GM12874 (cell line): ENCODE measurements around the gene CELF5.

ENCODE experiments used
- TF ChIP-seq, protein P1 (sequence below): IDR thresholded peaks from 2 replicates; pipeline ENCODE4 v1.5.1; 2011; ENCODE audit warnings: low read depth, mild to moderate bottlenecking, control low read depth, low read length, moderate library complexity; ENCODE audit not compliant: insufficient read depth

Gene CELF5

DNA sequence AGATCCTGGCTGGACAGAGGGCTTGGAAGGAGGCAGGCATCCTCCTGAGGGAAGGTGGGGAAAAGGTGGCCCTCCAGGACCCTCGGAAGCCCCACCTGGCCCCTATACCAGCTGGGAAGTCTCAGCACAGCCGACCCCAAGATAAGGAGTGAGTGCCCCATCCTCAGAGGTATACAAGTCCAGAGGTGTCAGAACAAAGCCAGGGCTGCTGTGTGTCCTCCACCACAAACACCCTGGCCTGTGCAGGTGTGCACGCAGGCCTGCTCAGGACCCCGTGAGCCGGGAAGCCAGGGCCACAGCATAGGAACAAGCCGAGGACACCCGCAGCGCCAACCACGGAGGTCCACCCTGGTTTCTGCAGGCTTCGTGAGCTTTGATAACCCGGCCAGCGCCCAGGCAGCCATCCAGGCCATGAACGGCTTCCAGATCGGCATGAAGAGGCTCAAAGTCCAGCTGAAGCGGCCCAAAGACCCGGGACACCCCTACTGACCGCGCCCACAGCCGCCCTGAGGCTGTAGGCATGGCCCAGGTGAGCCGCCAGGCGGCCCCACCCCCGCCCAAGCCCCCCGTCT lies 68.6 kb downstream of the CELF5 start:
- TF ChIP-seq, protein P1, sequence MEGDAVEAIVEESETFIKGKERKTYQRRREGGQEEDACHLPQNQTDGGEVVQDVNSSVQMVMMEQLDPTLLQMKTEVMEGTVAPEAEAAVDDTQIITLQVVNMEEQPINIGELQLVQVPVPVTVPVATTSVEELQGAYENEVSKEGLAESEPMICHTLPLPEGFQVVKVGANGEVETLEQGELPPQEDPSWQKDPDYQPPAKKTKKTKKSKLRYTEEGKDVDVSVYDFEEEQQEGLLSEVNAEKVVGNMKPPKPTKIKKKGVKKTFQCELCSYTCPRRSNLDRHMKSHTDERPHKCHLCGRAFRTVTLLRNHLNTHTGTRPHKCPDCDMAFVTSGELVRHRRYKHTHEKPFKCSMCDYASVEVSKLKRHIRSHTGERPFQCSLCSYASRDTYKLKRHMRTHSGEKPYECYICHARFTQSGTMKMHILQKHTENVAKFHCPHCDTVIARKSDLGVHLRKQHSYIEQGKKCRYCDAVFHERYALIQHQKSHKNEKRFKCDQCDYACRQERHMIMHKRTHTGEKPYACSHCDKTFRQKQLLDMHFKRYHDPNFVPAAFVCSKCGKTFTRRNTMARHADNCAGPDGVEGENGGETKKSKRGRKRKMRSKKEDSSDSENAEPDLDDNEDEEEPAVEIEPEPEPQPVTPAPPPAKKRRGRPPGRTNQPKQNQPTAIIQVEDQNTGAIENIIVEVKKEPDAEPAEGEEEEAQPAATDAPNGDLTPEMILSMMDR, result no peak

DNA sequence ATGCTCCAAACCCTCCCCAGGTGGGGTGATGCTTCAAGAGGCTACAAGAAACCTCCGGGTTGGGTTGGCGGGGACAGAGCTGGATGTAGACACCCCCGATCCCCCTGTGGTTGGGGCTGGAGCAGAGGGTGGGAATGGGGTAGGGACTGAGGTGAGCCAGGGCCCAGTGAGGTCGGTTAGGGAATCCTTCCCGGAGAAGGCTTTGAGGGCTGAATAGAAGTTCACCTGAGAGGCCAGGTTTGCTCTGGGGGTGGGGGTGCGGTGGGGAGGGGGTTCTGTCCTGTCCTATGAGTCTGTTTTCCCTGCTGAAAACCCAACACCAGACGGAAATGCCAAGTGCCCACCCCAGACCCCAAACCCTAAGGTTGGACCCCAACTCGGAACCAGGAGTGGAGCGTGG lies 69.1 kb downstream of the CELF5 start:
- TF ChIP-seq, protein P1, result no peak

DNA sequence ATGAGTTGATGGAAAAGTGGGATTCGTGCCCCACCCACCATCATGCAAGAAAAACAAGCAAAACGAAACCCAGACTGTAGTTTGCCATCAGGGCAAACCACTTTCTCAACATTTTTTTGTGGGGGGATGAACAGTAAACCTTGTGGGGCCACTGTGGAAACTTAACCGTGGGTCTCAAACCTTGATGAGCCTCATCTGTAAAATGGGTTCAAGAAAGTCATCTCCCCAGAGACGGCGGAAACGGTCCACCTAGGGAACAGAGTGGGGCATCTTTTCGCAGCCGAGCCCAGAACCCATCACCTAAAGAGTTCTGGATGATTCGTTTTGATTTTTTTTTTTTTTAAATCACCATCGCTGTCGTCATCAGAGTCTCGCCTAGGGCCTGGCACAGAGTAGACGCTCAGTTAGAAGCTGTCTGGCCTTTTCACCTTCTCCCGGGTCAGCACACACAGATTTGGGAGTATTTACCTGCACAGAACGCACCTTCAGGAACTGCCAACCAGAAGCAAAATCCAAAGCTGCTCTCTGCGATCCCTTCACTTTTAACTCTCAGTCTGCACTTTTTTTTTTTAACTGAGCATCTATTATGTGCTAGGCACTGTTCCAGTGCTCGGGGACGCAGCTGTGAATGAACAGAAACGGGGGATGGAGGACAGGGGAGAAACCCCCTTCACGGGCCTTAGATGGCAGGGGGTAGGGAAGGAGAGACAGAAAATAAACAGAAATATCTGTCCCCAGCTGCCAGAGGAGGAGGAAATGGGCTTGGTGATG lies 69.8 kb downstream of the CELF5 start:
- TF ChIP-seq, protein P1, result no peak

DNA sequence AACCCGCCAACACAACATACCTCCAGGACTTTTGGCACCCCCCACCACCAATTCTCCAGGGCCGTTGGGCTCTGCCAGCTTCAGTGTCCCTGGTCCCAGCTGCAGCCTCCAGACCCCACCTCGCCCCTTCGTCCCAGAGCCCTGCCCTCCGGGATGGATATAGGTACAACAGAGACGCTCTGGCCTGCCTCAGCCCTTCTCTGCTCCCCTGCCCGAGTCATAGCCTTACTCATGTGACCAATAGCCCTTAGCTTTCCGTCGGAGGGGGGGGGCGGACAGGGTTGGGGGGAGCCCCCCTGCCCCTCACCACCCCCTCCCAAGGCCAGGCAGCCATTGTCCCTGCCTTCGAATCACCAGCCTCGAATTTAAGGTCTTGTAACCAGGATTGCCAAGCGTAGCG lies 71.1 kb downstream of the CELF5 start:
- TF ChIP-seq, protein P1, result no peak

DNA sequence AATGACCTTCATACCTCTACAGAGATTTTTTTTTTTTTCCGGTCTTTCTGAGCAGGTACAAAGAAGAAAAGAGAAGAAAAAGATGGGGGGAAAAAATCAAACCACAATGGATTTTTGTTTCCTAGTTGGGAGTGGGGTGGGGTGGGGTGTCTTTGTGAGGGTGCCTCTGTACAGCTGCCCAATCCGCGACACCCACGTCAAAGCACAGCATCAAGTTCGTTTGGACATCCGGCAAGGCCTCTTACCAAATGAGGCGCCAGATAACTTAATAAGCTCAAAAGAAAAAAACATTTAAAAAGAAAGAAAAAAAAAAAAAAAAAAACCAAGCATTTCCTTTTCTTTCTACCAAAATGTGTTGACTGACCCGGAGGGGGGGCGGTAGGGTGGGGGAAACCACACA lies 71.6 kb downstream of the CELF5 start:
- TF ChIP-seq, protein P1, result no peak

DNA sequence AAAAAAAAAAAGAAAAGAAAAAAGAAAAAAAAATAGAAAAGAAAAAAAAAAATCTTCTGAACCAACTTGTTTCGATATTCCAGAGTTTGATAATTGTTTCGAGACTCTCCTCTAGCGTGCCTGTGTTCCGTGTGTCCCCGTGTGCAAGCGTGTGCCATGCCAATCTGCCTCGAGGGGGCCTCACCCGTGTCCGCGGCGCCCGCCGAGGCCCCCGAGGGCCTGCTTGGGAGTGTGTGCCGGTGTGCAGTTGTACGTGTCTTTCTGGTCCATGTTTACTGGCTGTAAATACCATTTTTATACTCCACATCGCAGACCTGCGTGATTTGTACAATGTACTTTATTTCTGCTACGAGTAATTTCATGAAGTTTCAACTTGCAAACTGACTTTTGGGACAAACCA lies 72.0 kb downstream of the CELF5 start:
- TF ChIP-seq, protein P1, result no peak

DNA sequence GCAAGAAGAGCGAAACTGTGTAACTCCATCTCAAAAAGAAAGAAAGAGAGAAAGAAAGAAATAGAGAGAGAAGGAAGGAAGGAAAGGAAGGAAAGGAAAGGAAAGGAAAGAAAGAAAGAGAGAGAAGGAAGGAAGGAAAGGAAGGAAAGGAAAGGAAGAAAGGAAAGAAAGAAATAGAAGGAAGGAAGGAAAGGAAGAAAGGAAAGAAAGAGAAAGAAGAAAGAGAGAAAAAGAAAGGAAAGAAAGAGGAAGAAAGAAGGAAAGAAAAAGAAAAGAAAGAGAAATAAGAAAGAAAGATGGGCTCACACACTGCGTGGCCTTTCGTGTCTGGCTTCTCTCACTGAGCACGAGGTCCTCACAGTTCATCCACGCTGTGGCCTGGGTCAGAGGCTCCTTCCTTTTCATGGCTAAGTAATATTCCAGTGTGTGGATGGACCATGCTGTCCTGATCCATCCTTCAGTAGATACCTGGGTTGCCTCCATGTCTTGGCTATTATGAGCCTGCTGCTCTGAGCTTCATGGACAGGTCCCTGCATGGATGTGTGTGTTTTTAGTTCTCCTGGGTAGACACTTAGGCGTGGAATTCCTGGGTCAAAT lies 74.5 kb downstream of the CELF5 start:
- TF ChIP-seq, protein P1, result no peak
